Lower lobe of right lung (tissue), 2 donors: ENCODE data around the gene AKAP11. TPM values are rescaled to one million over a fixed set of nuclear protein-coding genes. Genes with fewer than 3 reads are reported as not detected.

ENCODE experiments used
- ATAC-seq, 2 donors: fragments of 200-7000 bp; cut with Tn5 transposase; one replicate each; pipeline ENCODE4 v1.9.1; 2020 to 2022; ENCODE audit warnings: mild to moderate bottlenecking in 2 of 2, moderate library complexity in 2 of 2
- DNase-seq: peaks from one replicate; pipeline ENCODE4 v3.0.0-alpha.2; 2020
- H3K27ac ChIP-seq: fragments of 200-600 bp; one replicate; pipeline ENCODE4 v1.8.0; 2022
- H3K27me3 ChIP-seq: fragments of 200-600 bp; one replicate; pipeline ENCODE4 v1.8.0; 2022; ENCODE audit warnings: low read depth
- H3K36me3 ChIP-seq: fragments of 200-600 bp; one replicate; pipeline ENCODE4 v1.8.0; 2022; ENCODE audit warnings: mild to moderate bottlenecking
- H3K4me1 ChIP-seq: fragments of 200-600 bp; one replicate; pipeline ENCODE4 v1.8.0; 2022
- H3K4me3 ChIP-seq: fragments of 200-600 bp; one replicate; pipeline ENCODE4 v1.8.0; 2022; ENCODE audit warnings: mild to moderate bottlenecking
- H3K9me3 ChIP-seq: fragments of 200-600 bp; one replicate; pipeline ENCODE4 v1.8.0; 2022
- intact Hi-C: fragments of 100-400 bp; cut with DNase I; formaldehyde crosslinking; loops from one replicate; pipeline ENCODE4 v1.11.0; 2022
- total RNA-seq: library from RNA; stranded (reverse); fragmentation: NEBNext Ultra II Directional; extraction: Animal tissue kit (Norgen Biotek cat#: 25700); gene quantifications from one replicate; pipeline ENCODE4 v1.2.1, GENCODE V29; 2021
- TF ChIP-seq, protein P1 (sequence below): fragments of 200-600 bp; IDR thresholded peaks from one replicate; pipeline ENCODE4 v1.8.0; 2022; ENCODE audit warnings: antibody characterized with exemption, mild to moderate bottlenecking
- donor health status: DM: no; HTN: yes; CAD: no; lungs with severe emphysema.

AKAP11 gene
- total RNA-seq, 1 donor from 2014 or later = 34.5 TPM

- TF ChIP-seq, protein P1, sequence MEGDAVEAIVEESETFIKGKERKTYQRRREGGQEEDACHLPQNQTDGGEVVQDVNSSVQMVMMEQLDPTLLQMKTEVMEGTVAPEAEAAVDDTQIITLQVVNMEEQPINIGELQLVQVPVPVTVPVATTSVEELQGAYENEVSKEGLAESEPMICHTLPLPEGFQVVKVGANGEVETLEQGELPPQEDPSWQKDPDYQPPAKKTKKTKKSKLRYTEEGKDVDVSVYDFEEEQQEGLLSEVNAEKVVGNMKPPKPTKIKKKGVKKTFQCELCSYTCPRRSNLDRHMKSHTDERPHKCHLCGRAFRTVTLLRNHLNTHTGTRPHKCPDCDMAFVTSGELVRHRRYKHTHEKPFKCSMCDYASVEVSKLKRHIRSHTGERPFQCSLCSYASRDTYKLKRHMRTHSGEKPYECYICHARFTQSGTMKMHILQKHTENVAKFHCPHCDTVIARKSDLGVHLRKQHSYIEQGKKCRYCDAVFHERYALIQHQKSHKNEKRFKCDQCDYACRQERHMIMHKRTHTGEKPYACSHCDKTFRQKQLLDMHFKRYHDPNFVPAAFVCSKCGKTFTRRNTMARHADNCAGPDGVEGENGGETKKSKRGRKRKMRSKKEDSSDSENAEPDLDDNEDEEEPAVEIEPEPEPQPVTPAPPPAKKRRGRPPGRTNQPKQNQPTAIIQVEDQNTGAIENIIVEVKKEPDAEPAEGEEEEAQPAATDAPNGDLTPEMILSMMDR = no peak
- no peak overlapping the region for H3K27ac ChIP-seq
- no peaks in the 10 kb centered on the region for H3K36me3 ChIP-seq
- H3K4me1 ChIP-seq = peaks cover 12% of the 10 kb centered on the region
- H3K4me3 ChIP-seq = no peak overlapping the region
- DNase-seq (no peak), ATAC-seq (no peak)
- H3K27me3 ChIP-seq = no peaks in the 10 kb centered on the region
- intact Hi-C loops = no loop called here
- no peaks in the 10 kb centered on the region for H3K9me3 ChIP-seq
Measured at GRCh38 chr13:42279986-42280385, 8.0 kb downstream of the AKAP11 start.

DNA sequence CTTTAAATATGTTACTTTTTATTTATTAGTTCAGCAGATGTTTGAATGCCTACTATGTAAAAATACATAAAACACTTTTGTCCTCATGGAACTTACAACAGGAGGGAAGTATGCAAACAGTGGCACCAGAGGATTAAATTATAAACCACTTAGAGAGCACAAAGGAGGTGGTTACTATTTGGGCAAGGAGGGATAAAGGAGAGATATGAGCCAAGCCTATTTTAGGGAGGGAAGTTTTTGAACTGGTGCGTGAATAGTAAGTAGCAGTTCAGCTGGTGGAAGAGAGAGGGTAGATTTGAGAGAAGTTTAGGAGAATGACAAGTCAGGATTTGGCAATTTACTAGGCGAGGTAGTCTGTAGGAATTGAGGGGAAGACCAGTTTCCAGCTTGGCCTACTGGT is 8.6 kb downstream of the AKAP11 start:
- H3K9me3 ChIP-seq = no peaks in the 10 kb centered on the region
- H3K27ac ChIP-seq = no peak overlapping the region
- H3K4me3 ChIP-seq = no peak overlapping the region
- TF ChIP-seq, protein P1 = no peak
- DNase-seq (no peak), ATAC-seq (peak in 1 of 2 donors; percentile 28)
- H3K27me3 ChIP-seq = no peaks in the 10 kb centered on the region
- H3K36me3 ChIP-seq = no peaks in the 10 kb centered on the region
- peaks cover 12% of the 10 kb centered on the region for H3K4me1 ChIP-seq
- intact Hi-C loops = no loop called here

GRCh38 chr13:42283574-42283973 is 11.6 kb downstream of the AKAP11 start:
- Histone ChIP-seq H3K9me3 (no peaks in the 10 kb centered on the region), H3K27me3 (no peaks in the 10 kb centered on the region), H3K4me1 (peaks cover 12% of the 10 kb centered on the region), H3K27ac (no peak overlapping the region), H3K36me3 (peaks cover 23% of the 10 kb centered on the region), H3K4me3 (no peak overlapping the region)
- DNase-seq (no peak), ATAC-seq (no peak)
- intact Hi-C loops = no loop called here
- TF ChIP-seq, protein P1 = no peak

GRCh38 chr13:42284068-42284467 is 12.1 kb downstream of the AKAP11 start:
- no peak for DNase-seq
- H3K4me1 ChIP-seq = peaks cover 12% of the 10 kb centered on the region
- TF ChIP-seq, protein P1 = no peak
- no peak overlapping the region for H3K4me3 ChIP-seq
- peaks cover 27% of the 10 kb centered on the region for H3K36me3 ChIP-seq
- intact Hi-C loops = no loop called here
- no peak overlapping the region for H3K27ac ChIP-seq
- H3K27me3 ChIP-seq = no peaks in the 10 kb centered on the region
- ATAC-seq = no peak
- H3K9me3 ChIP-seq = no peaks in the 10 kb centered on the region

- intact Hi-C loops = no loop called here
- H3K27ac ChIP-seq = no peak overlapping the region
- no peak for DNase-seq
- no peaks in the 10 kb centered on the region for H3K4me1 ChIP-seq
- H3K4me3 ChIP-seq = no peak overlapping the region
- no peak for ATAC-seq
- peaks cover 77% of the 10 kb centered on the region for H3K36me3 ChIP-seq
- TF ChIP-seq, protein P1 = no peak
- H3K9me3 ChIP-seq = no peaks in the 10 kb centered on the region
- no peaks in the 10 kb centered on the region for H3K27me3 ChIP-seq
Measured at GRCh38 chr13:42298392-42298791, 26.4 kb downstream of the AKAP11 start.

GRCh38 chr13:42305503-42305902 is 33.6 kb downstream of the AKAP11 start:
- no peaks in the 10 kb centered on the region for H3K4me1 ChIP-seq
- no peaks in the 10 kb centered on the region for H3K9me3 ChIP-seq
- ATAC-seq = no peak
- H3K4me3 ChIP-seq = no peak overlapping the region
- TF ChIP-seq, protein P1 = no peak
- no peak for DNase-seq
- H3K36me3 ChIP-seq = peaks cover 52% of the 10 kb centered on the region
- no peaks in the 10 kb centered on the region for H3K27me3 ChIP-seq
- no peak overlapping the region for H3K27ac ChIP-seq
- intact Hi-C loops = no loop called here
